NOMO-1 treated with DMSO at 0.1 percent for 48 hours (cell line): Measurements from ENCODE around the gene TACC2.

Experiments used
- DNase-seq: peaks from one replicate; lab custom pipeline; 2025; ENCODE audit not compliant: unreplicated experiment; lab: John Stamatoyannopoulos, UW

The TACC2 gene

GRCh38 chr10:122120008-122120744 lies 131.2 kb downstream of the TACC2 start:
- no peak for DNase-seq

- no peak for DNase-seq
Measured at GRCh38 chr10:122121059-122121458, 132.1 kb downstream of the TACC2 start.

GRCh38 chr10:122122493-122122892 lies 133.5 kb downstream of the TACC2 start:
- no peak for DNase-seq

- no peak for DNase-seq
Measured at GRCh38 chr10:122123186-122123585, 134.2 kb downstream of the TACC2 start.

GRCh38 chr10:122124342-122124741 lies 135.4 kb downstream of the TACC2 start:
- no peak for DNase-seq

- DNase-seq: no peak
Measured at GRCh38 chr10:122124808-122125207, 135.8 kb downstream of the TACC2 start.

- peak; percentile 27 for DNase-seq
Measured at GRCh38 chr10:122126763-122127659, 138.0 kb downstream of the TACC2 start.

- DNase-seq: no peak
Measured at GRCh38 chr10:122127943-122128342, 139.0 kb downstream of the TACC2 start.

- DNase-seq: no peak
Measured at GRCh38 chr10:122128357-122128756, 139.4 kb downstream of the TACC2 start.

- DNase-seq: no peak
Measured at GRCh38 chr10:122130474-122131110, 141.6 kb downstream of the TACC2 start.

- DNase-seq: no peak
Measured at GRCh38 chr10:122132331-122132755, 143.4 kb downstream of the TACC2 start.

- DNase-seq: peak; percentile 8
Measured at GRCh38 chr10:122132882-122133565, 144.1 kb downstream of the TACC2 start.

- no peak for DNase-seq
Measured at GRCh38 chr10:122135251-122136025, 146.5 kb downstream of the TACC2 start.

GRCh38 chr10:122138831-122139625 lies 150.1 kb downstream of the TACC2 start:
- DNase-seq: no peak

GRCh38 chr10:122139627-122140170 lies 150.7 kb downstream of the TACC2 start:
- DNase-seq: no peak

GRCh38 chr10:122140461-122140902 lies 151.5 kb downstream of the TACC2 start:
- no peak for DNase-seq

GRCh38 chr10:122140941-122141623 lies 152.1 kb downstream of the TACC2 start:
- DNase-seq: peak; percentile 71

GRCh38 chr10:122141821-122142640 lies 153.1 kb downstream of the TACC2 start:
- no peak for DNase-seq
